GM19023 (cell line): ENCODE data around the gene GLB1L3.
A peak's percentile ranks its signal among the peaks of the same experiment; 100 is the strongest.
"Not testable (repeated sequence)": the region's sequence is repeated elsewhere in the genome, so short reads cannot be mapped to it uniquely, and the experiment has no call there.

Experiments
- ATAC-seq: cut with Tn5 transposase; IDR thresholded peaks from one replicate; pipeline ENCODE4 v1.9.1; 2021; ENCODE audit warnings: mild to moderate bottlenecking, moderate library complexity; ENCODE audit not compliant: unreplicated experiment

The GLB1L3 gene

DNA sequence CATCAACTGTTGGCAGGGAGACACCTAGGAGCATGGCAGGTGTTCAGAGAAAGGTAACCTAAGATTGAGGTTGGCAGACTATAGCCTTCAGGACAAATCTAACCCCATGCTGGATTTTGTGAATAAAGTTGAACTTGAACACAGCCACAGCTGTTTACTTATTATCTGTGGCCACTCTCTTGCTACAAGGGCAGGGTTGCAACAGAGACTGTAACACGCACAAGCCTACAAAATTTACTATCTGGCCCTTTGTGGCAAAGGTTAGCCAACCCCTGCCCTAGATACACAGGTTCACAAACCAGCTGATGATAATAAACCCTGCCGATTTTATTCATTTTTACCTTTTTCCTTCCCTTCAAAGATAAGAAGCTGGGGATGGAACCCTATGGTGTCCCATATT is 25.5 kb upstream of the GLB1L3 start:
- ATAC-seq = no peak

- ATAC-seq = peak; percentile 32
These were observed 23.6 kb upstream of the GLB1L3 start for GRCh38 chr11:134252346-134253187.

DNA sequence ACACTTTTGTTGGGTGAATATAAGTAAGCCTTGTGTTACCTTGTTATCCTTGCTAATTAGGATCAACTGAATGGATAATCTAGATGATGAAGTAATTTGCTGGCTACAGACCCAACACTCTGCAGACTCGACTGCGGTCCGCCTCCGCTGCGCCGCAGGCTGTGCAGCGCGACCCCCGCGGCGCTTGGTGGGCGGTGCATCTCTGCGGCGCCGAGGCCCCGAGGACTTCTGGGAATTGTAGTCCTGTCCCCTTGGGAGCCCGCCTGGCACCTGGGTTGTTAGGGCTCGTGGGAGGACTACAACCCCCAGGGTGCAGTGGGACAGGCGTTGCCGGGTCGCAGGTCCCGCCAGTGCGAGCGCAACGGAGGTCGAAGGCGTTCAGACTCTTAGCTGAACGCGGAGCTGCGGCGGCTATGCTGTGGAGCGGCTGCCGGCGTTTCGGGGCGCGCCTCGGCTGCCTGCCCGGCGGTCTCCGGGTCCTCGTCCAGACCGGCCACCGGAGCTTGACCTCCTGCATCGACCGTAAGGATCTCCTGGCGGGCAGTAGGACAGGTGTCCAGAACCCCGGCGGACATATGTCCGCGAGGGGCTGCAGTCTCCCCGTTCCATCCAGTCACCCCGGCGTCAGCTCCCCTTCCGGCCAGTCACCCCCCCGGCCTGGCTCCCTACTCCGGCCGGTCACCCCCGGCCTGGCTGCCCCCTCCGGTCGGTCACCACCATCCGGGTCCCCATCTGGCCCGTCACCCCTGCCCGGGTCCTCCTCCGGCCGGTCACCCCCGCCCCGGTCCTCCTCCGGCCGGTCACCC is 22.8 kb upstream of the GLB1L3 start, which contains the start of the genes ACAD8 and THYN1:
TSS of gene ACAD8 (plus strand) at position 381 of the 806 bp plus-strand sequence. CDS start at position 414, 33 bp downstream.
TSS of gene THYN1 (minus strand) at position 165 of the 806 bp plus-strand sequence. CDS start 470 bp downstream, outside the sequence.
- peak; percentile 98 for ATAC-seq

DNA sequence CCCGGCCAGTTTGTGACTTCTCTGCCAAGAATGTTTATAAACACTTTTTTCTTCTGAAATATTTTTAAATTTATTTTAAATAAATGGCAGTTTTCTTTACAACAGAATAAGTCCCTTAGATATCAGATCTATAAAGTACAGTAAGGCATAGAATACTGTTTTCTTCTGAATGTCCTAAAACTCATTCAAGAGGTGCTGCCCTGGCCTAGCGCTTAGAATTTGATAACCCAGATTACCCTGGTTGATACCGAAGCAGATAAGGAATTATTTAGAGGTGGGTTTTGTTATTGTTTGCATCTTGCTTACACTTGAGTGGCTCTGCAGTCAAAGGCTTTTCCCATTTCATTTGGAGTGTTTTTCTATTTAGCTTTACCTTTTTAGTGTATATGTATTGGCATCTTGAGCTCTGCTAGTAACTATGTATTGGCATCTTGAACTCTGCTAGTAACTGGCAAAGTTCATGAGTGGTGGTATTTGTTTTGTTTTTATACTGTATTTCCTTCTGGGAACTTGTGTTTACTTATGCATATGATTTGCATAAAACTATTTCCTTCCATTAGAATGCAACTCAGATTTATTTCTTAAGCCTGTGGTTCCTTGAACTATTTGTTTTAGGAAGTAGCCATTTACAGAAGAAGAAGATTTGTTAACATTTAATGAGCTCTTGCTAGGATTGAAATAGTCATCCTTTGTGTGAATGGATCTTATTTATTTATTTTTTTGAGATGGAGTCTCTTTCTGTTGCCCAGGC is 21.6 kb upstream of the GLB1L3 start:
- ATAC-seq = no peak

GRCh38 chr11:134255184-134255561 is 21.0 kb upstream of the GLB1L3 start:
- not testable (repeated sequence) for ATAC-seq

- ATAC-seq = no peak
These were observed 19.1 kb upstream of the GLB1L3 start for GRCh38 chr11:134257101-134257500.

DNA sequence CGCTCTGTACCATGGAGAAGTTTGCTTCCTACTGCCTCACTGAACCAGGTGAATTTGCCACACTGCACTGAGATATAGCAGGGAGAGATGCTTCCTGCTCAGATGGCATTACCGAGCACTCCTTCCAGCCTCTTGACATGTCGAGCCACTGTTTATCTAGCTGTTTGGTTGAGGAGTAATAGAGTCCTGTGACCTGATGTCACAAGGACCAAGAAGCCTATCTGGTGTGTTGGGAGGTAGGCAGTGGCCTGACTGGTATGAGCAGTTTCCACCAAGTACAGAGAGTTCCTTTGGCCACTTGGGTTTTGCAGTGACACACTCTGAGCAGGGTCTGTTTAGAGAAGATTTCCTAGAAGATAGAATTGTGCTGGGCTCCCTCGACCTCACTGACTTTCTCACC is 17.6 kb upstream of the GLB1L3 start:
- ATAC-seq = no peak

DNA sequence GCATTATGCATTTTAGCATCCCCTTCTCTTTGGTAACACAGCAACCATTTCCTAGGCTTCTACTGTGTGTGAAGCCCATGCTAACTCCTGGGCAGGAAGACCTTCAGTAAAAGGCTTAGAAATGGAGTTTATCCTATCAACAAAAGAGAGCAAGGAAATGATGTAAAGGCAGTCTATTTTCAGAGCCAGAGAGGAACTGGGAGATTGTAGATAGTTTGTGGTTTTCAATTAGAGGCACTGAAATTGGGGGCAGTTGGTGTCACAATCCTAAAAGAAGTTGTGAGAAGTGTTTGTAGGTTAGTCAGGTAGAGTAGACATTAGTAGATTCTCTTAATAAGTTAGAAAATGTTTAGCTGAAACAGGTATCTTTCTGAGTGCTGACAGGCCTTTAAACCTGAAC is 15.7 kb upstream of the GLB1L3 start:
- ATAC-seq = no peak

DNA sequence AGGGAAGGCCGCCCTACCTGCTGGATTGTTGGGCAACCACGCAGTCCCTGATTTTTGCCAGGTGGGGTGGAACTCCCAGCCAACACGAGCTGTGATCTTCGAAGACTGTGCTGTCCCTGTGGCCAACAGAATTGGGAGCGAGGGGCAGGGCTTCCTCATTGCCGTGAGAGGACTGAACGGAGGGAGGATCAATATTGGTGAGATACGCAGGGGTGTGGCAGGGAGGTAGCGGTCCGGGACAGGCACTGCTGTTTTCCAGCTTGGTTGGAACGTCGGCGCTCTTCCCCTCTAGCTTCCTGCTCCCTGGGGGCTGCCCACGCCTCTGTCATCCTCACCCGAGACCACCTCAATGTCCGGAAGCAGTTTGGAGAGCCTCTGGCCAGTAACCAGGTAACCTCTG is 15.2 kb upstream of the GLB1L3 start:
- no peak for ATAC-seq

GRCh38 chr11:134261626-134262488 is 14.3 kb upstream of the GLB1L3 start:
- no peak for ATAC-seq

DNA sequence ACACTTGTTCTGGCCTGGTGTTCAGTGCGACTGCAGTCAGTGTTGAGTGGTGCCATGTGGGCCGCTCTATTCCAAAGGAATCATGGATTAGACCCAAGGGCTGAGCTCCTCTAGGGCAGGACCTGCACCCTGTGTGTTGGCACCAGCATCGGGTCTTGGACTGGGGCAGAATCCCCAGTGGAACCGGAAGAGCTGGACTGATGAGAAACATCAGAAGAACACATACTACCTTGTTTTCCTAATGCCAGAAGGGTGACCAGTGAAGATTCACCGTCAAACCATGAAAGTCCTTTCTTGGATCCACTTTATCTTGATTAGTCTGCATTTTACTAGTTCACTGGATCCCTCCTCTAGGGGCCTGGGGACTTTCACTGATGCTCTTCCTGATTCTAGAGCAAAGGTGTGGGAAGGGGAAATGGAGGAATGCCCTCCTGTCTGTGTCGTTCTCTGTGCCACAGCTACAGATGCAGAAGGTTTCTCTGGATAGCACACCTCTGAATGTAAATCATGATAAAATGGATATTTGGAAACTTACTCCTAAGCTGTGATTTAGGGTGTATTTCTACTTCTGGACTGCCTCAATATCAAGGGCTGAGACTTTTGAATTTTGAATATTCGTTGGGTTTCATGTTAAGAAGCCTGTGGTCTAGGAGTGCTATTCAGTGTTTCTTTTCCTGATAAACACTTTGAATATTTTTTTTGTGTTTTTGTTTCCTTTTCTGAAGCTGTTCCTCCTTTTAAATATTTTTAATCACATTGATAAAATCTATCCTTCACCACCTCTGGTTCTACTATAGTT is 11.0 kb upstream of the GLB1L3 start:
- ATAC-seq = no peak

- no peak for ATAC-seq
These were observed 9.7 kb upstream of the GLB1L3 start for GRCh38 chr11:134266440-134266839.

GRCh38 chr11:134266841-134267251 is 9.3 kb upstream of the GLB1L3 start:
- ATAC-seq = no peak

- ATAC-seq = no peak
These were observed 8.7 kb upstream of the GLB1L3 start for GRCh38 chr11:134267461-134267860.

DNA sequence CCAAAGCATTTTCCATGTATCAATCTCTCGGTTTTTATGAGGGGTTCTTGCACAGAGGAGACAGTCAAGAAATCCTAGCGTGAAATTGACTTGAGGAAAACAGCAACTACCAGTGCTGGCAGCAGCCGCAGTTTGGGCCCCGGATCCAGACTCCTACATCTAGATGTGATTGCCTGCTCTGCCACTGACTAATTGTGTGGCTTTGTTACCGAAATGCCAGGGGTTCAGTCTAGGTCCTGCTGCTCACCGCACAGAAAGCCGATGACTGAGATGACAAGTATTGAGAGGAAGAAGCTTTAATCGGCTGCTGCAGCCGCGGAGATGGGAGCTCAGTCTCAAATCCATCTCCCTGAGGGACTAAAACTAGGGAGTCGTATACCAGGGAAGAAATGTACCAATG is 8.2 kb upstream of the GLB1L3 start:
- no peak for ATAC-seq

DNA sequence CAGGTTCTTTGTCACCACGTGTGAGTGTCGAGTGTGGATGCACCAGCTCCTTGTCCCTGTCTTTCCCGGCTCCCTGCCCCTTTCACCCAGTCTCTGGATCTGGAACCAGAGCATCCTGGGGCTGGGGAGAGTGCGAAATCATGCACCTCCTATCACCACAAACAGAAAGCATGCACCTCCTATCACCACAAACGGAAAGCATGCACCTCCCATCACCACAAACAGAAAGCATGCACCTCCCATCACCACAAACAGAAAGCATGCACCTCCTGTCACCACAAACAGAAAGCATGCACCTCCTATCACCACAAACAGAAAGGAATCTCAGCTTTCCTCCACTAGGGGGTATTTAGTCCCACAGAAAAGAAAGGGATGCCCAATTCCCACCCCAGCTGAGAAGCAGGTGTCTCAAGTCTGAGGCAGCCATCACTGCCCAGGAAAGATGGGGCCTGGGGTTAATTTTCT is 5.9 kb upstream of the GLB1L3 start:
- no peak for ATAC-seq

GRCh38 chr11:134271978-134272377 is 4.2 kb upstream of the GLB1L3 start:
- no peak for ATAC-seq

- ATAC-seq = no peak
These were observed 3.5 kb upstream of the GLB1L3 start for GRCh38 chr11:134272381-134273316.
